ENCODE results near the gene MB.
A peak's percentile ranks its signal among the peaks of the same experiment; 100 is the strongest.

The MB gene

DNA sequence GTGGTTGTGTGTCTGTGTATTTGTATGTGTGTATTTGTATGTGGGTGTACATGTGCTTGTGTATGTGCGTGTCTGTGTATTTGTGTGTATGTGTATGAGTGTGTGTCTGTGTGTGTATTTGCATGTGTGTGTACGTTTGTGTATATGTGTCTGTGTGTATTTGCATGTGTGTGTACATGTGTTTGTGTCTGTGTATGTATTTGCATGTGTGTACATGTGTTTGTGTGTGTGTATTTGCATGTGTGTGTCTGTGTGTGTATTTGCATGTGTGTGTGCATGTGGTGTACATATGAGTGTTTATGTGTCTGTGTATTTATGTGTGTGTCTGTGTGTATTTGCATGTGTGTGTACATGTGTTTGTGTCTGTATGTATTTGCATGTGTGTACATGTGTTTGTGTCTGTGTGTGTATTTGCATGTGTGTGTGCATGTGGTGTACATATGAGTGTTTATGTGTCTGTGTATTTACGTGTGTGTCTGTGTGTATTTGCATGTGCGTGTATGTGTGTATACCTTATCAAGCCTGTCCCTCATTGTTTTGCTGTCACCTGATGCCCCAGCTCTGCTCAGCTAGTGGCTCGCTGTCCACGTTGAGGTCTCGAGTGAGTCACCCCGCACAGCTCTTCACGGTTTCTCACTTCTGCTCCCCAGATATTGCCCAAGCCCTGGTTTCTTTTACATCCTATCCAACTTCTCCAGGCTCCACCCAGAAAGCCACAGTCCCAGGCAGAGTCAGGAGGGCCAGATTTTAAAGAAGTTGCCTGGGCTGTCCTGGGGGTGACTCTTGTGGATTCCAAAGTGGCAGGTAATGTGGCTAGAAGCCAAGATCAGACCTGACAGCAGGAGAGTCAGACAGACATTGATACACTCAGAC, 15.2 kb downstream of the MB start:
- peak; percentile 89 for DNase-seq (ENCODE audit: low read depth)
- TF ChIP-seq, protein P1, sequence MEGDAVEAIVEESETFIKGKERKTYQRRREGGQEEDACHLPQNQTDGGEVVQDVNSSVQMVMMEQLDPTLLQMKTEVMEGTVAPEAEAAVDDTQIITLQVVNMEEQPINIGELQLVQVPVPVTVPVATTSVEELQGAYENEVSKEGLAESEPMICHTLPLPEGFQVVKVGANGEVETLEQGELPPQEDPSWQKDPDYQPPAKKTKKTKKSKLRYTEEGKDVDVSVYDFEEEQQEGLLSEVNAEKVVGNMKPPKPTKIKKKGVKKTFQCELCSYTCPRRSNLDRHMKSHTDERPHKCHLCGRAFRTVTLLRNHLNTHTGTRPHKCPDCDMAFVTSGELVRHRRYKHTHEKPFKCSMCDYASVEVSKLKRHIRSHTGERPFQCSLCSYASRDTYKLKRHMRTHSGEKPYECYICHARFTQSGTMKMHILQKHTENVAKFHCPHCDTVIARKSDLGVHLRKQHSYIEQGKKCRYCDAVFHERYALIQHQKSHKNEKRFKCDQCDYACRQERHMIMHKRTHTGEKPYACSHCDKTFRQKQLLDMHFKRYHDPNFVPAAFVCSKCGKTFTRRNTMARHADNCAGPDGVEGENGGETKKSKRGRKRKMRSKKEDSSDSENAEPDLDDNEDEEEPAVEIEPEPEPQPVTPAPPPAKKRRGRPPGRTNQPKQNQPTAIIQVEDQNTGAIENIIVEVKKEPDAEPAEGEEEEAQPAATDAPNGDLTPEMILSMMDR (conservative IDR thresholded peaks at IDR 0.05; ENCODE audit: low read depth, low read length) = no peak
- H3K4me3 ChIP-seq (ENCODE audit: low read depth, low read length) = no peak overlapping the region

DNA sequence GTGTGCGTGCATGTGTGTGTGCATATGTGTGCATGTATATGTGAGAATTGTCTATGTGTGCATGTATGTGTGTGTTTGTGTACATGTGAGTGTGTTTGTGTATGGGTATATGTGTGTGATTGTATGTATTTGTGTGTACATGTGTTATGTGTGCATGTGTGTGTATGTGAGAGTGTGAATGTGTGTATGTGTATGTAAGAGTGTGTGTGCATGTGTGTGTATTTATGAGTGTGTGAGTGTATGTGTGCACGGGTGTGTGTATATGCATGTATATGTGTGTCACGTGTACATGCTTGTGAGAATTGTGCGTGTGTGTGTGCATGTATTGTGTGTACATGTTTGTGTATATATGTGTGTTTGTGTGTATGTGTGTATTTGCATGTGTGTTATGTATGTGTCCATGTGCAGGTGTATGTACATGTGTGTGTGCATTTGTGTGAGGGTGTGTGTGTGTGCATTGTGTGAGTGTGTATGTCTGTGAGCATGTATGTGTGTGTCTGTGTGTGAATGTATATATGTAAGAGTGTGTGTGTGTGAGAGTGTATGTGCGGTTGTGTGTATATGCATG, 16.0 kb downstream of the MB start:
- DNase-seq (ENCODE audit: low read depth) = no peak
- TF ChIP-seq, protein P1 (conservative IDR thresholded peaks at IDR 0.05; ENCODE audit: low read depth, low read length) = no peak

DNA sequence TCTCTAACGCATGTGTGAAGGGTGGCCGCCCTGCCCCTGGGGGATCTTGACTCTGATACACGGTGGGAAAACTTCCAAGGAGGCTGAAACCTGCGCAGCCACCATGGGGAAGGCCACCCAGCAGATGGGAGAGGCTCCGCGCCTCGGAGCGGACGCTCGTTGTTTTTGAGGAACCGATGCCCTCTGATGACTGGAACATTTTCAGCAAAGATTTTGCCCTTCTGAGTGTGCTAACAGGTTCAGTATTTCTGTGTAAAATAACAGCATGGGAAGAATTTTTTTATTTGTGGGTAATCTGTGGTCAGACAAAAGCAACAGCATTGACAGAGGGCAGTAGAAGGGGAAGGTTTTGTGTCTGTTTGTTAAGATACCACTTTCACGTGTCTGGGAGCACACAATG, 16.7 kb downstream of the MB start:
- H3K4me3 ChIP-seq (ENCODE audit: low read depth, low read length) = no peak overlapping the region
- DNase-seq (ENCODE audit: low read depth) = no peak
- TF ChIP-seq, protein P1 (conservative IDR thresholded peaks at IDR 0.05; ENCODE audit: low read depth, low read length) = no peak

More for the DNA sequence above, 16.0 kb downstream of the MB start:
- H3K4me3 ChIP-seq (ENCODE audit: low read depth, low read length) = no peak overlapping the region

DNA sequence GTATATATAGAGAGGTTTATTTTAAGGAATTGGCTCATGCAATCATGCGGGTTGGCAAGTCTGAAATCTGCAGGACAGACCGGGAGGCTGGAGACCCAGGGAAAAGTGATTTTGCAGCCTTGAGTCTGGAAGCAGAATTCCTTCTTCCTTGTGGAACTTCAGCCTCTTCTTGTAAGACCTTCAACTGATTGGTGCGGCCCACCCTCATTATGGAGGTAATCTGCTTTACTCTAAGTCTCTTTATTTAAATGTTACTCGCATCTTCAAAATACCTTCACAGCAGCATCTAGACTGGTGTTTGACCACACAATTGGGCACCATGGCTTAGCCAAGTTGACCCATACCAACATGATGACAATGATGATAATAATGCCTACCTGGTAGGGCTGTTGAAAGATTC, 17.8 kb downstream of the MB start:
- no peak overlapping the region for H3K4me3 ChIP-seq (ENCODE audit: low read depth, low read length)
- no peak for DNase-seq (ENCODE audit: low read depth)
- TF ChIP-seq, protein P1 (conservative IDR thresholded peaks at IDR 0.05; ENCODE audit: low read depth, low read length) = no peak

DNA sequence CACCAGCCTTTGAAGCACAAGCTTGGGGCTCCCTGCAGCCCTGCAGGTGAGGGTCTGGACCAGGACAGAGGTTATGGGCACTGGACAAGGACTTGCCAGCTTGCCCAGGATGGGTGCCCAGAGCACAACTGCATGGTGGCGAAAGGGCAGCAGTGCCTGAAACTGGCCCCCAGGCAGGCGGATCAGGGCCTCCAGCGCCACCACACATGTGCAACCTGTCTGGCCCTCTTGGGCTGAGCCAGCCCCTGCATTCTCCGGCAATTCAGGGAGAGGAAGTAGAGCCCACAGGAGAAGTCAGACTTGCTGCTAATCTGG, 18.8 kb downstream of the MB start:
- DNase-seq (ENCODE audit: low read depth) = no peak
- TF ChIP-seq, protein P1 (conservative IDR thresholded peaks at IDR 0.05; ENCODE audit: low read depth, low read length) = no peak

DNA sequence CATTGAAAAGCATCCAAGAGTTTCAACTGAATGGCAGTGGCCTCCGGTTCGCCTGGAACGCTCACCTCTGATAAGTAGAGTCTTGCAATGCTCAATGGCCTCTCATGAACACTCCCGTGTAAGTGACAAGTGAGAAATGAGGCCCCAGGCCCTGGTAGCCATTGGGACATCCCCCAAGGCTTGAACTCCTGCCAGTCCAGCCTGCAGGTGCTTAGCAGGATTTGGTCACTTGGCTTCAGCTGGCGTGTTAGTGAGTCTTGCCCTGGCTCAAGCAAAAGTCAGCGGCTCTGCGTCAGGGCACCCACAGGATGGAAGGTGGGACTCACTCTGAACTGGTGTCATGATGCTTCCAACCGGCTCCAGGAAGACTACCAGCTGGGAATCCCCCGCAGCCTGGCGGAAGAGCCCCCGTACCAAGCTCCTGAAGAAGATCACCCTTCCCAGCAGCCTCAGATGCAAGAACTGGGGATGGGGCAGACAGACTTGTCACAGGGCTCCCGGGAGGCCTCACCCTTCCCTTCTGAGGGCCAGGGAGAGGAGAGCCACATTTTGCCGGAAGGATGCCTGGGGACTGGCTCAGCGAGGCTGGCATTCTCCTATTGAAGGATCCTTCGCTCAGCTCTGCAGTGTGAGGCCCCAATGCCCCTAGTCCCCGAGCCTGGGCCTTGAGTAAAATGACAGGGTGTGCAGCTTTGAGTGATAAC, 19.3 kb downstream of the MB start:
- TF ChIP-seq, protein P1 (conservative IDR thresholded peaks at IDR 0.05; ENCODE audit: low read depth, low read length) = no peak
- H3K4me3 ChIP-seq (ENCODE audit: low read depth, low read length) = no peak overlapping the region
- no peak for DNase-seq (ENCODE audit: low read depth)

More for the DNA sequence above, 18.8 kb downstream of the MB start:
- no peak overlapping the region for H3K4me3 ChIP-seq (ENCODE audit: low read depth, low read length)

Measured in choroid plexus epithelial cell (primary cell).